GM04504 (cell line): ENCODE measurements around the gene ABTB2.

ENCODE experiments used
- DNase-seq: peaks from one replicate; pipeline ENCODE4 v3.0.0-alpha.2; 2012; ENCODE audit warnings: low read depth

ABTB2 gene

DNA sequence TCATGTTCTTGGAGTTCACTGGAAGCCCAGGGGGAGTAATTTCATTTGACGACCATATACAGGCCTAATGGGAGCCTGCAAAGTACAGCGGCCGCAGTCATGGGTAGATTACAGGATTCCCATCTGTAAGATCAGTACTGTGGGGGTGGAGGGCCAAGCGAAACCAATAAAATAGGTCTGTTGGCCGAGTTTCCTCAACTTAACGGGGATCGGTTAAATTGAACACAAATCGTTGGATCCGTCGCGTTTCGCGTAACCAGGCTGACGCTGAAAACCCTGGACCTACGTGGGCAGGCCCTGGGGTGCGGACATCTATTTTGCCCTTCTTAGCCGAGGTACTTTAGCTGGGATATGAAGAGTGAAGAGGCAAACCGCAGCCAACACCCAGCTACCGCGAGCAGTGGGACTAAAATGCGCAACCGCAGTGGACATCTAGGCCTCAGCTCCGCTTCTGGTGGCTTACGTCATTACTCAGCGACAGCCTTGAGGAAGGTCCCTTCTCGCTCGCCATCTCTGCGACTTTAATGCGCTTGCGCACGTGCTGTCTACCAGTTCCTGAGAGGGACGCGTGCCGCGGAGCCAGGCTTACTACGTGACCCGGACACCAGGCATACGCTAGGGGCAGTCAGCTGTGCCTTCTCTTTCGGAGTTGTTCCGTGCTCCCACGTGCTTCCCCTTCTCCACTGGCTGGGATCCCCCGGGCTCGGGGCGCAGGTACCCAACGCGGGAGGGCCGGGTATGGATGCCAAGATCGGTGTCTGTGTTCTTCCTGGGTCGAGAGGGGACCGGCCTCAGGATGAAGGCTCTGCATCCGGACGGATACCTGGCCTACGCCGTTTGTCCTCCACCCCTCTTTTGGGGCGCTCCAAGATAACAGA is 252.5 kb downstream of the ABTB2 start, which contains the start of gene NAT10:
NAT10 (plus strand) TSS at position 551 of the 878 bp plus-strand sequence. CDS start 2,597 bp downstream, outside the sequence.
- DNase-seq = peak; percentile 98

DNA sequence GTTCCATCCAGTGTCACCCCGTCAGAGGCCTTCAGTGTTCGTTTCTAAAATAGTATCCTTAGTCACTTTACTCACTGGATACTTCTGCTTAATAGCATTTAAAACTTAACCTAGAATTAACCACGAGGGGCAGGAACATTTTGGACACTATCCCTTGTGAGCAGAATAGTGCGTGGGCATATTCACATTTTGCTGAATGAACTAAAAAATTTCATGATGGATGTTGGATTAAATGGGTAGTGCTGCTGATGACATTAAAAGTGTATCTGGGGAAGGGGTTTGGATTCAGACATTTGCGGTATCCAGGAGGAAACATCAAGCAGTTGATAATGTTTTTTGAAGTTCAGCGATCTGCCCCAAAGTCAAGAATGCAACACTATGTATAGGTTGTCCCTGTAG is 253.1 kb downstream of the ABTB2 start:
- DNase-seq = no peak
